Measurements from ENCODE around the gene SIPA1L3.

SIPA1L3 gene

GRCh38 chr19:38245826-38246498 lies 339.0 kb downstream of the SIPA1L3 start:
- DNase-seq, result no peak

GRCh38 chr19:38247126-38247525 lies 340.1 kb downstream of the SIPA1L3 start:
- DNase-seq, result no peak

GRCh38 chr19:38247734-38248268 lies 340.8 kb downstream of the SIPA1L3 start:
- DNase-seq, result no peak

- no peak for DNase-seq
Observed at GRCh38 chr19:38248421-38248820, 341.4 kb downstream of the SIPA1L3 start.

GRCh38 chr19:38250428-38250820 lies 343.4 kb downstream of the SIPA1L3 start:
- DNase-seq, result no peak

- no peak for DNase-seq
Observed at GRCh38 chr19:38250821-38251563, 344.0 kb downstream of the SIPA1L3 start.

GRCh38 chr19:38251564-38252051 lies 344.6 kb downstream of the SIPA1L3 start:
- no peak for DNase-seq

GRCh38 chr19:38252385-38252784 lies 345.4 kb downstream of the SIPA1L3 start:
- DNase-seq, result no peak

- no peak for DNase-seq
Observed at GRCh38 chr19:38252941-38253691, 346.1 kb downstream of the SIPA1L3 start.

- no peak for DNase-seq
Observed at GRCh38 chr19:38253788-38254187, 346.8 kb downstream of the SIPA1L3 start.

GRCh38 chr19:38255383-38256014 lies 348.5 kb downstream of the SIPA1L3 start:
- DNase-seq, result no peak
